Measurements from ENCODE around the gene TMEM14B.
"Not testable (repeated sequence)": the region's sequence is repeated elsewhere in the genome, so short reads cannot be mapped to it uniquely, and the experiment has no call there.

TMEM14B gene

GRCh38 chr6:10725044-10725443 is 22.6 kb upstream of the TMEM14B start:
- no peak overlapping the region for H3K4me3 ChIP-seq (ENCODE audit: low read depth in 1 of 2, low read length in 2 of 2)
- peaks cover 1 to 35% of the 10 kb centered on the region in 2 donors for H3K36me3 ChIP-seq (ENCODE audit: control insufficient read depth in 1 of 2, insufficient read depth in 2 of 2, low read length in 2 of 2)
- H3K27me3 ChIP-seq (ENCODE audit: low read depth, low read length), result no peaks in the 10 kb centered on the region
- no peak overlapping the region for H3K27ac ChIP-seq (ENCODE audit: low read length)
- H3K4me1 ChIP-seq (ENCODE audit: control insufficient read depth in 1 of 2, insufficient read depth in 2 of 2, low read length in 2 of 2), result peaks cover 0 to 29% of the 10 kb centered on the region in 2 donors
- H3K9me3 ChIP-seq (ENCODE audit: control insufficient read depth in 1 of 2, low read length in 2 of 2), result no peaks in the 10 kb centered on the region

- Histone ChIP-seq H3K27me3 (ENCODE audit: low read depth, low read length) (no peaks in the 10 kb centered on the region), H3K4me1 (ENCODE audit: control insufficient read depth in 1 of 2, insufficient read depth in 2 of 2, low read length in 2 of 2) (peaks cover 0 to 29% of the 10 kb centered on the region in 2 donors), H3K27ac (ENCODE audit: low read length) (no peak overlapping the region), H3K9me3 (ENCODE audit: control insufficient read depth in 1 of 2, low read length in 2 of 2) (no peaks in the 10 kb centered on the region), H3K36me3 (ENCODE audit: control insufficient read depth in 1 of 2, insufficient read depth in 2 of 2, low read length in 2 of 2) (peaks cover 6 to 41% of the 10 kb centered on the region in 2 donors), H3K4me3 (ENCODE audit: low read depth in 1 of 2, low read length in 2 of 2) (no peak overlapping the region)
Observed at GRCh38 chr6:10725716-10726115, 21.9 kb upstream of the TMEM14B start.

- Histone ChIP-seq H3K4me3 (ENCODE audit: low read depth in 1 of 2, low read length in 2 of 2) (no peak overlapping the region), H3K4me1 (ENCODE audit: control insufficient read depth in 1 of 2, insufficient read depth in 2 of 2, low read length in 2 of 2) (peaks cover 0 to under 1% of the 10 kb centered on the region in 2 donors), H3K27ac (ENCODE audit: low read length) (no peak overlapping the region), H3K36me3 (ENCODE audit: control insufficient read depth in 1 of 2, insufficient read depth in 2 of 2, low read length in 2 of 2) (peaks cover 12 to 55% of the 10 kb centered on the region in 2 donors), H3K9me3 (ENCODE audit: control insufficient read depth in 1 of 2, low read length in 2 of 2) (no peaks in the 10 kb centered on the region), H3K27me3 (ENCODE audit: low read depth, low read length) (no peaks in the 10 kb centered on the region)
Observed at GRCh38 chr6:10730254-10730653, 17.4 kb upstream of the TMEM14B start.

GRCh38 chr6:10733151-10733715 is 14.4 kb upstream of the TMEM14B start:
- H3K4me1 ChIP-seq (ENCODE audit: control insufficient read depth in 1 of 2, insufficient read depth in 2 of 2, low read length in 2 of 2), result no peaks in the 10 kb centered on the region
- H3K4me3 ChIP-seq (ENCODE audit: low read depth in 1 of 2, low read length in 2 of 2), result no peak overlapping the region
- no peaks in the 10 kb centered on the region for H3K9me3 ChIP-seq (ENCODE audit: control insufficient read depth in 1 of 2, low read length in 2 of 2)
- no peaks in the 10 kb centered on the region for H3K27me3 ChIP-seq (ENCODE audit: low read depth, low read length)
- H3K27ac ChIP-seq (ENCODE audit: low read length), result no peak overlapping the region
- peaks cover 12 to 41% of the 10 kb centered on the region in 2 donors for H3K36me3 ChIP-seq (ENCODE audit: control insufficient read depth in 1 of 2, insufficient read depth in 2 of 2, low read length in 2 of 2)

GRCh38 chr6:10733863-10734262 is 13.7 kb upstream of the TMEM14B start:
- H3K4me1 ChIP-seq (ENCODE audit: control insufficient read depth in 1 of 2, insufficient read depth in 2 of 2, low read length in 2 of 2), result no peaks in the 10 kb centered on the region
- no peaks in the 10 kb centered on the region for H3K9me3 ChIP-seq (ENCODE audit: control insufficient read depth in 1 of 2, low read length in 2 of 2)
- no peak overlapping the region for H3K27ac ChIP-seq (ENCODE audit: low read length)
- peaks cover 12 to 35% of the 10 kb centered on the region in 2 donors for H3K36me3 ChIP-seq (ENCODE audit: control insufficient read depth in 1 of 2, insufficient read depth in 2 of 2, low read length in 2 of 2)
- no peaks in the 10 kb centered on the region for H3K27me3 ChIP-seq (ENCODE audit: low read depth, low read length)
- no peak overlapping the region for H3K4me3 ChIP-seq (ENCODE audit: low read depth in 1 of 2, low read length in 2 of 2)

- no peaks in the 10 kb centered on the region for H3K27me3 ChIP-seq (ENCODE audit: low read depth, low read length)
- no peak overlapping the region for H3K27ac ChIP-seq (ENCODE audit: low read length)
- H3K4me1 ChIP-seq (ENCODE audit: control insufficient read depth in 1 of 2, insufficient read depth in 2 of 2, low read length in 2 of 2), result no peaks in the 10 kb centered on the region
- peaks cover 7 to 18% of the 10 kb centered on the region in 2 donors for H3K36me3 ChIP-seq (ENCODE audit: control insufficient read depth in 1 of 2, insufficient read depth in 2 of 2, low read length in 2 of 2)
- no peak overlapping the region for H3K4me3 ChIP-seq (ENCODE audit: low read depth in 1 of 2, low read length in 2 of 2)
- H3K9me3 ChIP-seq (ENCODE audit: control insufficient read depth in 1 of 2, low read length in 2 of 2), result no peaks in the 10 kb centered on the region
Observed at GRCh38 chr6:10736731-10737130, 10.9 kb upstream of the TMEM14B start.

GRCh38 chr6:10740061-10740460 is 7.5 kb upstream of the TMEM14B start:
- Histone ChIP-seq H3K36me3 (ENCODE audit: control insufficient read depth in 1 of 2, insufficient read depth in 2 of 2, low read length in 2 of 2) (peaks cover 0 to 11% of the 10 kb centered on the region in 2 donors), H3K9me3 (ENCODE audit: control insufficient read depth in 1 of 2, low read length in 2 of 2) (no peaks in the 10 kb centered on the region), H3K27me3 (ENCODE audit: low read depth, low read length) (no peaks in the 10 kb centered on the region), H3K4me1 (ENCODE audit: control insufficient read depth in 1 of 2, insufficient read depth in 2 of 2, low read length in 2 of 2) (no peaks in the 10 kb centered on the region), H3K4me3 (ENCODE audit: low read depth in 1 of 2, low read length in 2 of 2) (no peak overlapping the region), H3K27ac (ENCODE audit: low read length) (no peak overlapping the region)

GRCh38 chr6:10741643-10742042 is 6.0 kb upstream of the TMEM14B start:
- H3K4me3 ChIP-seq (ENCODE audit: low read depth in 1 of 2, low read length in 2 of 2); H3K9me3 ChIP-seq (ENCODE audit: control insufficient read depth in 1 of 2, low read length in 2 of 2); H3K27ac ChIP-seq (ENCODE audit: low read length); H3K27me3 ChIP-seq (ENCODE audit: low read depth, low read length); H3K4me1 ChIP-seq (ENCODE audit: control insufficient read depth in 1 of 2, insufficient read depth in 2 of 2, low read length in 2 of 2): not testable (repeated sequence)
- peaks cover 0 to 11% of the 10 kb centered on the region in 2 donors for H3K36me3 ChIP-seq (ENCODE audit: control insufficient read depth in 1 of 2, insufficient read depth in 2 of 2, low read length in 2 of 2)

- no peak overlapping the region for H3K4me3 ChIP-seq (ENCODE audit: low read depth in 1 of 2, low read length in 2 of 2)
- H3K27me3 ChIP-seq (ENCODE audit: low read depth, low read length), result no peaks in the 10 kb centered on the region
- H3K4me1 ChIP-seq (ENCODE audit: control insufficient read depth in 1 of 2, insufficient read depth in 2 of 2, low read length in 2 of 2), result peaks cover 0 to 4% of the 10 kb centered on the region in 2 donors
- H3K27ac ChIP-seq (ENCODE audit: low read length), result no peak overlapping the region
- no peaks in the 10 kb centered on the region for H3K9me3 ChIP-seq (ENCODE audit: control insufficient read depth in 1 of 2, low read length in 2 of 2)
- peaks cover 0 to 11% of the 10 kb centered on the region in 2 donors for H3K36me3 ChIP-seq (ENCODE audit: control insufficient read depth in 1 of 2, insufficient read depth in 2 of 2, low read length in 2 of 2)
Observed at GRCh38 chr6:10742251-10742650, 5.4 kb upstream of the TMEM14B start.

- Histone ChIP-seq H3K27me3 (ENCODE audit: low read depth, low read length) (no peaks in the 10 kb centered on the region), H3K9me3 (ENCODE audit: control insufficient read depth in 1 of 2, low read length in 2 of 2) (no peaks in the 10 kb centered on the region), H3K27ac (ENCODE audit: low read length) (no peak overlapping the region), H3K4me3 (ENCODE audit: low read depth in 1 of 2, low read length in 2 of 2) (no peak overlapping the region), H3K4me1 (ENCODE audit: control insufficient read depth in 1 of 2, insufficient read depth in 2 of 2, low read length in 2 of 2) (peaks cover 5 to 7% of the 10 kb centered on the region in 2 donors), H3K36me3 (ENCODE audit: control insufficient read depth in 1 of 2, insufficient read depth in 2 of 2, low read length in 2 of 2) (peaks cover 0 to 11% of the 10 kb centered on the region in 2 donors)
Observed at GRCh38 chr6:10743515-10743914, 4.1 kb upstream of the TMEM14B start.

GRCh38 chr6:10745116-10745515 is 2.5 kb upstream of the TMEM14B start:
- Histone ChIP-seq H3K4me1 (ENCODE audit: control insufficient read depth in 1 of 2, insufficient read depth in 2 of 2, low read length in 2 of 2) (peaks cover 10 to 21% of the 10 kb centered on the region in 2 donors), H3K36me3 (ENCODE audit: control insufficient read depth in 1 of 2, insufficient read depth in 2 of 2, low read length in 2 of 2) (peaks cover 0 to 11% of the 10 kb centered on the region in 2 donors), H3K27me3 (ENCODE audit: low read depth, low read length) (no peaks in the 10 kb centered on the region), H3K4me3 (ENCODE audit: low read depth in 1 of 2, low read length in 2 of 2) (no peak overlapping the region), H3K9me3 (ENCODE audit: control insufficient read depth in 1 of 2, low read length in 2 of 2) (no peaks in the 10 kb centered on the region), H3K27ac (ENCODE audit: low read length) (no peak overlapping the region)

GRCh38 chr6:10746915-10747250 is 722 bp upstream of the TMEM14B start:
- Histone ChIP-seq H3K27me3 (ENCODE audit: low read depth, low read length) (no peaks in the 10 kb centered on the region), H3K27ac (ENCODE audit: low read length) (peak overlapping the region; percentile 64), H3K4me1 (ENCODE audit: control insufficient read depth in 1 of 2, insufficient read depth in 2 of 2, low read length in 2 of 2) (peaks cover 10 to 21% of the 10 kb centered on the region in 2 donors), H3K36me3 (ENCODE audit: control insufficient read depth in 1 of 2, insufficient read depth in 2 of 2, low read length in 2 of 2) (peaks cover 0 to 7% of the 10 kb centered on the region in 2 donors), H3K9me3 (ENCODE audit: control insufficient read depth in 1 of 2, low read length in 2 of 2) (no peaks in the 10 kb centered on the region), H3K4me3 (ENCODE audit: low read depth in 1 of 2, low read length in 2 of 2) (peak overlapping the region; percentile 78 to 80)
